ENCODE data around the gene CCDC158. TPM values are rescaled to one million over a fixed set of nuclear protein-coding genes. Genes with fewer than 3 reads are reported as not detected.

The CCDC158 gene
- total and polyA plus RNA-seq, 2 of the 4 experiments (the other 2 are of a cell fraction), result not detected

DNA sequence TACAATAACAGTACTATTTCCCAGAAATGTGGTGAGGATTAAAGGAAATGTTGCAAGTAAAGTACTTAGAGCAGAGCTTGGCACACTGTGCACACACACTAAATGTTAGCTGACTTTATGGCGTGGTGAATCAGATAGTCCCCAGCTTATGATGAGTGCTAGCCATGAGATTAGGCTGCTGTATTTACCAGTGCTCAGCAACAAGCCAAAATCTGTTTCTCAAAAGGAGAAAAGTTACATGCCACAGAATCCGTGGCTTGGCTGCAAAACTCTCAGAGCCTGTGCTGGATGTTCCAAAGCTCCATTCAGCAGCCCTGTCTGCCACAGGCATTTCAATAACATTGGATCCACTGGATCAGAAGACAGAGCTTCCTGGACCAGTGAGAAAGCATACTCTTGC, 127.2 kb downstream of the CCDC158 start:
- H4K8ac ChIP-seq (ENCODE audit: low read depth in 2 of 2, low read length in 2 of 2), result no peak overlapping the region
- no peaks in the 10 kb centered on the region for H3K9me1 ChIP-seq (ENCODE audit: insufficient read depth, low read length)
- no peak overlapping the region for H2AK9ac ChIP-seq (replicated peaks; ENCODE audit: low read depth, low read length, poor library complexity)
- in situ Hi-C loops (cut with MboI; ENCODE audit: low sequenced_read_pairs) (no loop called here), intact Hi-C loops (cut with micrococcal nuclease) (no loop called here), dilution Hi-C loops (cut with HindIII; ENCODE audit: low sequenced_read_pairs, unreplicated experiment) (no loop called here)
- H4K91ac ChIP-seq (ENCODE audit: insufficient read depth, low read depth, low read length), result no peak overlapping the region
- no peak overlapping the region for H4K5ac ChIP-seq (ENCODE audit: low read depth, low read length)
- H3K14ac ChIP-seq (replicated peaks; ENCODE audit: low read depth, low read length), result no peak overlapping the region
- CTCF ChIA-PET, result no interaction called here
- no CpG with 5 or more reads among the region's 2 CpGs for WGBS, 2 experiments (ENCODE audit: extremely low coverage in 2 of 2, insufficient read length in 1 of 2)
- H2BK15ac ChIP-seq (ENCODE audit: low read depth, low read length), result no peak overlapping the region
- H3K27me3 ChIP-seq (ENCODE audit: control insufficient read depth, insufficient read depth, low read length), result peaks cover 12% of the 10 kb centered on the region
- H2BK120ac ChIP-seq (ENCODE audit: low read depth, low read length), result no peak overlapping the region
- H3K27ac ChIP-seq (ENCODE audit: insufficient read depth, low read length), result no peak overlapping the region
- no peaks in the 10 kb centered on the region for H3K36me3 ChIP-seq (ENCODE audit: control insufficient read depth, insufficient read depth, low read length)
- H3K4me2 ChIP-seq (ENCODE audit: low read depth, low read length), result no peak overlapping the region
- H3K79me1 ChIP-seq (ENCODE audit: low read depth in 1 of 2, low read length in 2 of 2), result no peaks in the 10 kb centered on the region
- no peaks in the 10 kb centered on the region for H4K20me1 ChIP-seq (ENCODE audit: insufficient read depth, low read length)
- H3K9ac ChIP-seq (ENCODE audit: low read depth, low read length), result no peak overlapping the region
- no peak overlapping the region for H2BK5ac ChIP-seq (ENCODE audit: low read depth, low read length, poor library complexity, severe bottlenecking)
- no peak overlapping the region for H3K4me3 ChIP-seq (ENCODE audit: insufficient read depth, low read depth, low read length)
- TF ChIP-seq RCOR1 (IDR thresholded peaks at IDR 0.05; ENCODE audit: insufficient replicate concordance, low read length) (no peak), MAZ (IDR thresholded peaks at IDR 0.05; ENCODE audit: borderline replicate concordance, low read depth, low read length) (no peak), ELK1 (IDR thresholded peaks at IDR 0.05; ENCODE audit: borderline replicate concordance, low read depth, low read length) (no peak), MXI1 (IDR thresholded peaks at IDR 0.05; ENCODE audit: borderline replicate concordance, low read depth, low read length) (no peak), NFE2L2 (IDR thresholded peaks at IDR 0.05; ENCODE audit: low read depth, low read length) (no peak), SMC3 (IDR thresholded peaks at IDR 0.05; ENCODE audit: low read depth, low read length) (no peak), CHD1 (IDR thresholded peaks at IDR 0.05; ENCODE audit: low read depth, low read length) (no peak), RAD21 (IDR thresholded peaks at IDR 0.05; ENCODE audit: low read length) (no peak), MAFK (IDR thresholded peaks at IDR 0.05; ENCODE audit: low read depth, low read length) (no peak), POLR2A (IDR thresholded peaks at IDR 0.05; ENCODE audit: low read depth, low read length) (no peak), FOS (IDR thresholded peaks at IDR 0.05; ENCODE audit: low read depth, low read length) (no peak), CEBPB (IDR thresholded peaks at IDR 0.05; ENCODE audit: low read depth, low read length) (no peak), BHLHE40 (IDR thresholded peaks at IDR 0.05; ENCODE audit: low read depth, low read length) (no peak), RFX5 (IDR thresholded peaks at IDR 0.05; ENCODE audit: low read depth, low read length) (no peak)
- TF ChIP-seq, protein P1, sequence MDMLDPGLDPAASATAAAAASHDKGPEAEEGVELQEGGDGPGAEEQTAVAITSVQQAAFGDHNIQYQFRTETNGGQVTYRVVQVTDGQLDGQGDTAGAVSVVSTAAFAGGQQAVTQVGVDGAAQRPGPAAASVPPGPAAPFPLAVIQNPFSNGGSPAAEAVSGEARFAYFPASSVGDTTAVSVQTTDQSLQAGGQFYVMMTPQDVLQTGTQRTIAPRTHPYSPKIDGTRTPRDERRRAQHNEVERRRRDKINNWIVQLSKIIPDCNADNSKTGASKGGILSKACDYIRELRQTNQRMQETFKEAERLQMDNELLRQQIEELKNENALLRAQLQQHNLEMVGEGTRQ (IDR thresholded peaks at IDR 0.05; ENCODE audit: low read depth, low read length), result no peak
- TF ChIP-seq, protein P2, sequence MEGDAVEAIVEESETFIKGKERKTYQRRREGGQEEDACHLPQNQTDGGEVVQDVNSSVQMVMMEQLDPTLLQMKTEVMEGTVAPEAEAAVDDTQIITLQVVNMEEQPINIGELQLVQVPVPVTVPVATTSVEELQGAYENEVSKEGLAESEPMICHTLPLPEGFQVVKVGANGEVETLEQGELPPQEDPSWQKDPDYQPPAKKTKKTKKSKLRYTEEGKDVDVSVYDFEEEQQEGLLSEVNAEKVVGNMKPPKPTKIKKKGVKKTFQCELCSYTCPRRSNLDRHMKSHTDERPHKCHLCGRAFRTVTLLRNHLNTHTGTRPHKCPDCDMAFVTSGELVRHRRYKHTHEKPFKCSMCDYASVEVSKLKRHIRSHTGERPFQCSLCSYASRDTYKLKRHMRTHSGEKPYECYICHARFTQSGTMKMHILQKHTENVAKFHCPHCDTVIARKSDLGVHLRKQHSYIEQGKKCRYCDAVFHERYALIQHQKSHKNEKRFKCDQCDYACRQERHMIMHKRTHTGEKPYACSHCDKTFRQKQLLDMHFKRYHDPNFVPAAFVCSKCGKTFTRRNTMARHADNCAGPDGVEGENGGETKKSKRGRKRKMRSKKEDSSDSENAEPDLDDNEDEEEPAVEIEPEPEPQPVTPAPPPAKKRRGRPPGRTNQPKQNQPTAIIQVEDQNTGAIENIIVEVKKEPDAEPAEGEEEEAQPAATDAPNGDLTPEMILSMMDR (conservative IDR thresholded peaks at IDR 0.05; ENCODE audit: low read depth, low read length), result no peak
- no peak overlapping the region for H2AK5ac ChIP-seq (ENCODE audit: low read depth, low read length)
- H3K23ac ChIP-seq (ENCODE audit: low read depth, low read length), result no peak overlapping the region
- no peak overlapping the region for H2BK20ac ChIP-seq (ENCODE audit: low read depth, low read length)
- H3K18ac ChIP-seq (ENCODE audit: low read depth, low read length), result no peak overlapping the region
- no peak overlapping the region for H2AFZ ChIP-seq (replicated peaks; ENCODE audit: low read length, poor library complexity)
- no TSS peak for BruUV-seq (replicated peaks)
- POLR2A ChIA-PET (ENCODE audit: unreplicated experiment), result no interaction called here
- ATAC-seq (ENCODE audit: low read depth) (no peak), DNase-seq (no peak)
- no peak overlapping the region for H3K56ac ChIP-seq (ENCODE audit: extremely low read depth, insufficient read depth, low read length)
- no peaks in the 10 kb centered on the region for H3K4me1 ChIP-seq (ENCODE audit: control insufficient read depth, insufficient read depth, low read length)
- H3K4ac ChIP-seq (ENCODE audit: low read depth, low read length), result no peak overlapping the region
- H3K9me3 ChIP-seq (ENCODE audit: control insufficient read depth, insufficient read depth, low read length), result peaks cover 9% of the 10 kb centered on the region
